DND-41 (cell line): Measurements from ENCODE around the gene STXBP5L.
"Not testable (repeated sequence)": the region's sequence is repeated elsewhere in the genome, so short reads cannot be mapped to it uniquely, and the experiment has no call there.

Experiments
- EZH2 ChIP-seq: IDR thresholded peaks from 3 replicates; pipeline ENCODE4 v1.6.1; 2012; ENCODE audit warnings: borderline replicate concordance, low read depth, mild to moderate bottlenecking, moderate library complexity, low read length, inconsistent platforms; ENCODE audit not compliant: severe bottlenecking
- TF ChIP-seq, protein P1 (sequence below): IDR thresholded peaks from 2 replicates; pipeline ENCODE4 v1.5.1; 2012; ENCODE audit warnings: borderline replicate concordance, low read length, moderate library complexity, mild to moderate bottlenecking; ENCODE audit not compliant: poor library complexity, severe bottlenecking; ENCODE audit errors: extremely low read depth

DNA sequence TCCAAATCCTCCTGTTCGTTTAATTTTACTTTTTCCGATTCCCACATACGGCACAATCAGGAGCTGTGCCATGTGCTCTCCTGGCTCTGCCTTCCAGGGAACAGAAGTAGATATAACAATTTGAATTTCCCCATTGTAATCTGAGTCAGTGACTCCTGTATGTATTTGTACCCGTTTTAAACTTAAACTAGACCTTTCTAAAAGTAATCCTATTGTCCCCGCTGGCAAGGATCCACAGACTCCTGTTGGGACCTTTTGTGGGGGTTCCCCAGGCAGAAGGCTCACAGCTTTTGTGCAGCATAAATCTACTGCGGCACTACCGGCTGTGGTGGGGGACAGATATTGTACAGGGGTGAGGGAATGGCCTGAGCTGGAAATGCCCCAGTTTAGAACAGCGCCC lies 490.0 kb downstream of the STXBP5L start:
- TF ChIP-seq, protein P1, sequence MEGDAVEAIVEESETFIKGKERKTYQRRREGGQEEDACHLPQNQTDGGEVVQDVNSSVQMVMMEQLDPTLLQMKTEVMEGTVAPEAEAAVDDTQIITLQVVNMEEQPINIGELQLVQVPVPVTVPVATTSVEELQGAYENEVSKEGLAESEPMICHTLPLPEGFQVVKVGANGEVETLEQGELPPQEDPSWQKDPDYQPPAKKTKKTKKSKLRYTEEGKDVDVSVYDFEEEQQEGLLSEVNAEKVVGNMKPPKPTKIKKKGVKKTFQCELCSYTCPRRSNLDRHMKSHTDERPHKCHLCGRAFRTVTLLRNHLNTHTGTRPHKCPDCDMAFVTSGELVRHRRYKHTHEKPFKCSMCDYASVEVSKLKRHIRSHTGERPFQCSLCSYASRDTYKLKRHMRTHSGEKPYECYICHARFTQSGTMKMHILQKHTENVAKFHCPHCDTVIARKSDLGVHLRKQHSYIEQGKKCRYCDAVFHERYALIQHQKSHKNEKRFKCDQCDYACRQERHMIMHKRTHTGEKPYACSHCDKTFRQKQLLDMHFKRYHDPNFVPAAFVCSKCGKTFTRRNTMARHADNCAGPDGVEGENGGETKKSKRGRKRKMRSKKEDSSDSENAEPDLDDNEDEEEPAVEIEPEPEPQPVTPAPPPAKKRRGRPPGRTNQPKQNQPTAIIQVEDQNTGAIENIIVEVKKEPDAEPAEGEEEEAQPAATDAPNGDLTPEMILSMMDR: not testable (repeated sequence)
- not testable (repeated sequence) for TF ChIP-seq EZH2
